GM23338 (cell line): ENCODE results near the gene HOTAIR. TPM values are rescaled to one million over a fixed set of nuclear protein-coding genes. Genes with fewer than 3 reads are reported as not detected.

ENCODE experiments used
- ATAC-seq: fragments of 200-7000 bp; cut with Tn5 transposase; 3 replicates; pipeline ENCODE4 v1.9.1; 2020
- DNase-seq: peaks from one replicate; pipeline ENCODE4 v3.0.0-alpha.2; 2015; ENCODE audit warnings: low spot score
- H2AFZ ChIP-seq: fragments of 200-600 bp; sonication (generic); 2 replicates; pipeline ENCODE4 v1.8.0; 2016; ENCODE audit warnings: antibody characterized with exemption, mild to moderate bottlenecking, moderate library complexity
- H3F3A ChIP-seq: fragments of 200-600 bp; sonication (generic); replicated peaks from 2 replicates; pipeline ENCODE4 v1.8.0; 2017; ENCODE audit warnings: antibody characterized with exemption, mixed run types, low read depth
- H3K27ac ChIP-seq: fragments of 200-600 bp; sonication (generic); 2 replicates; pipeline ENCODE4 v1.6.1; 2016; ENCODE audit warnings: low read depth
- H3K27me3 ChIP-seq: fragments of 200-600 bp; sonication (generic); 2 replicates; pipeline ENCODE4 v1.8.0; 2016; ENCODE audit warnings: mild to moderate bottlenecking, mixed run types, moderate library complexity; ENCODE audit not compliant: insufficient read depth
- H3K36me3 ChIP-seq: fragments of 200-600 bp; sonication (generic); 2 replicates; pipeline ENCODE4 v1.8.0; 2016; ENCODE audit warnings: mild to moderate bottlenecking; ENCODE audit not compliant: insufficient read depth
- H3K4me1 ChIP-seq: fragments of 200-600 bp; sonication (generic); 2 replicates; pipeline ENCODE4 v1.8.0; 2016; ENCODE audit warnings: mild to moderate bottlenecking, moderate library complexity; ENCODE audit not compliant: insufficient read depth
- H3K4me2 ChIP-seq: fragments of 200-600 bp; sonication (generic); 2 replicates; pipeline ENCODE4 v1.7.1; 2017; ENCODE audit warnings: mixed run types
- H3K4me3 ChIP-seq: fragments of 200-600 bp; sonication (generic); 2 replicates; pipeline ENCODE4 v1.6.1; 2016; ENCODE audit warnings: mixed run types
- H3K79me2 ChIP-seq: fragments of 200-600 bp; sonication (generic); replicated peaks from 2 replicates; pipeline ENCODE4 v1.8.0; 2017; ENCODE audit warnings: mild to moderate bottlenecking; ENCODE audit not compliant: insufficient read depth
- H3K9me2 ChIP-seq: fragments of 200-600 bp; sonication (generic); 2 replicates; pipeline ENCODE4 v1.8.0; 2017; ENCODE audit not compliant: insufficient read depth
- H4K20me1 ChIP-seq: fragments of 200-600 bp; sonication (generic); replicated peaks from 2 replicates; pipeline ENCODE4 v1.8.0; 2017; ENCODE audit warnings: mild to moderate bottlenecking; ENCODE audit not compliant: insufficient read depth
- H3K27ac Mint-ChIP-seq: 2 replicates; pipeline ENCODE4 v1.8.0; 2020; ENCODE audit warnings: inconsistent platforms, mild to moderate bottlenecking, moderate library complexity, mixed read lengths
- H3K27me3 Mint-ChIP-seq: 3 replicates; pipeline ENCODE4 v1.8.0; 2022; ENCODE audit warnings: low read depth, mild to moderate bottlenecking, moderate library complexity, mixed read lengths, inconsistent platforms; ENCODE audit not compliant: insufficient read depth, poor library complexity
- H3K36me3 Mint-ChIP-seq: 3 replicates; pipeline ENCODE4 v1.8.0; 2021; ENCODE audit warnings: low read depth, mild to moderate bottlenecking, inconsistent platforms, moderate library complexity, mixed read lengths
- H3K4me1 Mint-ChIP-seq: 3 replicates; pipeline ENCODE4 v1.8.0; 2020; ENCODE audit warnings: mild to moderate bottlenecking, inconsistent platforms, mixed read lengths
- H3K4me3 Mint-ChIP-seq: 3 replicates; pipeline ENCODE4 v1.8.0; 2021; ENCODE audit warnings: moderate library complexity, mild to moderate bottlenecking, inconsistent platforms, mixed read lengths
- H3K9me3 Mint-ChIP-seq: 3 replicates; pipeline ENCODE4 v1.8.0; 2020; ENCODE audit warnings: moderate library complexity, mild to moderate bottlenecking, inconsistent platforms, mixed read lengths
- EZH2phosphoT487 ChIP-seq: fragments of 200-600 bp; sonication (generic); IDR thresholded peaks from one replicate; pipeline ENCODE4 v1.8.1; 2018; ENCODE audit warnings: antibody characterized with exemption; ENCODE audit not compliant: unreplicated experiment
- JUNB ChIP-seq: IDR thresholded peaks from one replicate; pipeline ENCODE4 v1.6.1; 2016; ENCODE audit warnings: antibody characterized with exemption; ENCODE audit not compliant: unreplicated experiment
- NANOG ChIP-seq: IDR thresholded peaks from 2 replicates; pipeline ENCODE4 v1.6.1; 2016; ENCODE audit warnings: antibody characterized with exemption, borderline replicate concordance
- ZNF114 ChIP-seq: fragments of 250-450 bp; sonication (Bioruptor Pico); IDR thresholded peaks from 2 replicates; pipeline ENCODE4 v1.5.0; 2020; ENCODE audit warnings: mild to moderate bottlenecking, moderate library complexity
- polyA plus RNA-seq: library from polyadenylated mRNA; unstranded; fragments of >200 nt; fragmentation: Nextera tagmentation; extraction: Ambion mirVana; gene quantifications from 2 replicates; pipeline ENCODE4 v1.2.1, GENCODE V29; 2016
- total RNA-seq: library from RNA; depleted of rRNA; stranded (reverse); fragments of >200 nt; shearing (Covaris generic); gene quantifications from 2 replicates; pipeline ENCODE4 v1.2.3, GENCODE V29; 2014
- TF ChIP-seq, protein P1 (sequence below), 2 experiments: fragments of 200-600 bp in 1 of 2; sonication (generic) in 1 of 2; conservative IDR thresholded peaks; 2 replicates each; pipeline versions ENCODE4 v1.5.1 to v1.6.1; 2016 to 2017; ENCODE audit warnings: antibody characterized with exemption in 2 of 2, low read depth in 2 of 2, mild to moderate bottlenecking in 2 of 2, moderate library complexity in 1 of 2
- TF ChIP-seq, protein P2 (sequence below): IDR thresholded peaks from one replicate; pipeline ENCODE4 v1.6.1; 2018; ENCODE audit warnings: antibody characterized with exemption; ENCODE audit not compliant: unreplicated experiment

HOTAIR gene
- total and polyA plus RNA-seq, 2 experiments from 2014 or later = not detected

DNA sequence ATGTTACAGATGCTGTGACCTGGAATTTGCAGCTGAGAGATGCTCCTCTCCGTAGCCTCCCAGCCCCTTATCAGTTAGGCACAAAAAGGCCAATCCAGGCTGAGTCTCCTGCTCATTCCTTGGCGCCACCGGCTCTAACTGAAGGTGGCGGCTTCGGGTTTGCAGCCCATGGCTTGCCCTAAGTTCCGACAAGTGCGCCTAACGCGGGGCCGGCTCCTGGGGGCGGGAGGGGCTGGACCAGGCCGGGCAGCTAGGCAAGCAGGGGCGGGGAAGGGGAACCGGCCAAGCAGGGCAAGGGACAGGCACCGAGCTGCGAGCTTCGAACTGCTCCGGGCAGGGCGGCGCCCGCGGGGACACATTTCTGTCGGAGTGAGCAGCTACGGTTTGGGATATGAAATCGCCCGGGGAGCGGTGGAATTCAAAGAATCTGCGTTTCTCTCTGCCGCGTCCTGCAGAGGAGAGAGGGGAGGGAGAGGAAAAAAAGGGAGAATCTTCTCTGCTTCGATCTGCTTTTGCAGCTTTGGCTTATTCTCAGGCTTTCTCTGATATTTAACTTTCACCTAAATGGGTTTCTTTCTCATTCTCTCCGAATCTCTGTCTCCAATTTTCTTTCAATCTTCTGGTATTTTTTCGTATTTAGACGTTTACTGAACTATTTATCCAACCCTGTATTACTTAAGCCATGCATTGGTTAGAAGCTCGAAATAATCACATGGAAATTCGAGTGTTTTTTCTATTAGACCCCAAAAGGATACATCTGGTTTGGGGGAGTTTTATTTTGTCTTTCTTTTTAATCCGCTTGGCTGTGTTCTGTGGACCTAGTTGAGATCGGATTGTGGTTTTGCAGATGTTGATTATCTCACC, 21.7 kb downstream of the HOTAIR start (continued):
- TF ChIP-seq JUNB (no peak), EZH2phosphoT487 (peak; percentile 100), NANOG (no peak)
- TF ChIP-seq, protein P1, sequence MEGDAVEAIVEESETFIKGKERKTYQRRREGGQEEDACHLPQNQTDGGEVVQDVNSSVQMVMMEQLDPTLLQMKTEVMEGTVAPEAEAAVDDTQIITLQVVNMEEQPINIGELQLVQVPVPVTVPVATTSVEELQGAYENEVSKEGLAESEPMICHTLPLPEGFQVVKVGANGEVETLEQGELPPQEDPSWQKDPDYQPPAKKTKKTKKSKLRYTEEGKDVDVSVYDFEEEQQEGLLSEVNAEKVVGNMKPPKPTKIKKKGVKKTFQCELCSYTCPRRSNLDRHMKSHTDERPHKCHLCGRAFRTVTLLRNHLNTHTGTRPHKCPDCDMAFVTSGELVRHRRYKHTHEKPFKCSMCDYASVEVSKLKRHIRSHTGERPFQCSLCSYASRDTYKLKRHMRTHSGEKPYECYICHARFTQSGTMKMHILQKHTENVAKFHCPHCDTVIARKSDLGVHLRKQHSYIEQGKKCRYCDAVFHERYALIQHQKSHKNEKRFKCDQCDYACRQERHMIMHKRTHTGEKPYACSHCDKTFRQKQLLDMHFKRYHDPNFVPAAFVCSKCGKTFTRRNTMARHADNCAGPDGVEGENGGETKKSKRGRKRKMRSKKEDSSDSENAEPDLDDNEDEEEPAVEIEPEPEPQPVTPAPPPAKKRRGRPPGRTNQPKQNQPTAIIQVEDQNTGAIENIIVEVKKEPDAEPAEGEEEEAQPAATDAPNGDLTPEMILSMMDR (conservative IDR thresholded peaks at IDR 0.05; ENCODE audit: low read depth in 2 of 2) = no peak

DNA sequence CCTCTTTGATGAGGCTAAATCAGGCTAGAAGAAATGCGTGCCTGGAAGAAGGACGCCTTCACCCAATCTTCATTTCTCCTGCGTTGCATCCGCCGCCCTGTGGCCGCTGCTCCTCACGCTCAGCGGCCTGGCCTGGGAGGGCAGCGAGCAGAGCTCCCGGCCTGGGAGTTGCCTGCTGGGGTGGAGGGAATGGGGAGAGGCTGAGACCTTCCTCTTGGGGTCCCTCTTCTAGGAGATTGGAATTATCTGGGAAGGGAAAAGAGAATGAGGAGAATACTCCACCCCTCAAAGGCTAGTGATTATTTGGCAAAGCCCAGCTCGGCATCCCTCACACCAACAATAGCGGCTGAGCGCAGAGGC, 22.4 kb downstream of the HOTAIR start:
- H3K4me1 Mint-ChIP-seq = peaks cover 30% of the 10 kb centered on the region
- H2AFZ ChIP-seq = no peak overlapping the region
- no peak overlapping the region for H3K4me3 Mint-ChIP-seq
- ATAC-seq (peak; percentile 11), DNase-seq (peak; percentile 54)
- H3K27ac ChIP-seq = no peak overlapping the region
- H3K27me3 Mint-ChIP-seq = peaks cover 98% of the 10 kb centered on the region
- peaks cover 3% of the 10 kb centered on the region; the same call in 1 of the 3 replicates for H3K36me3 Mint-ChIP-seq
- H3K4me3 ChIP-seq = peak overlapping the region; percentile 22; the same call in 1 of the 2 replicates
- no peak overlapping the region for H3K27ac Mint-ChIP-seq
- TF ChIP-seq, protein P2, sequence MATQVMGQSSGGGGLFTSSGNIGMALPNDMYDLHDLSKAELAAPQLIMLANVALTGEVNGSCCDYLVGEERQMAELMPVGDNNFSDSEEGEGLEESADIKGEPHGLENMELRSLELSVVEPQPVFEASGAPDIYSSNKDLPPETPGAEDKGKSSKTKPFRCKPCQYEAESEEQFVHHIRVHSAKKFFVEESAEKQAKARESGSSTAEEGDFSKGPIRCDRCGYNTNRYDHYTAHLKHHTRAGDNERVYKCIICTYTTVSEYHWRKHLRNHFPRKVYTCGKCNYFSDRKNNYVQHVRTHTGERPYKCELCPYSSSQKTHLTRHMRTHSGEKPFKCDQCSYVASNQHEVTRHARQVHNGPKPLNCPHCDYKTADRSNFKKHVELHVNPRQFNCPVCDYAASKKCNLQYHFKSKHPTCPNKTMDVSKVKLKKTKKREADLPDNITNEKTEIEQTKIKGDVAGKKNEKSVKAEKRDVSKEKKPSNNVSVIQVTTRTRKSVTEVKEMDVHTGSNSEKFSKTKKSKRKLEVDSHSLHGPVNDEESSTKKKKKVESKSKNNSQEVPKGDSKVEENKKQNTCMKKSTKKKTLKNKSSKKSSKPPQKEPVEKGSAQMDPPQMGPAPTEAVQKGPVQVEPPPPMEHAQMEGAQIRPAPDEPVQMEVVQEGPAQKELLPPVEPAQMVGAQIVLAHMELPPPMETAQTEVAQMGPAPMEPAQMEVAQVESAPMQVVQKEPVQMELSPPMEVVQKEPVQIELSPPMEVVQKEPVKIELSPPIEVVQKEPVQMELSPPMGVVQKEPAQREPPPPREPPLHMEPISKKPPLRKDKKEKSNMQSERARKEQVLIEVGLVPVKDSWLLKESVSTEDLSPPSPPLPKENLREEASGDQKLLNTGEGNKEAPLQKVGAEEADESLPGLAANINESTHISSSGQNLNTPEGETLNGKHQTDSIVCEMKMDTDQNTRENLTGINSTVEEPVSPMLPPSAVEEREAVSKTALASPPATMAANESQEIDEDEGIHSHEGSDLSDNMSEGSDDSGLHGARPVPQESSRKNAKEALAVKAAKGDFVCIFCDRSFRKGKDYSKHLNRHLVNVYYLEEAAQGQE = no peak
- TF ChIP-seq ZNF114 (CRISPR knock-in tag) (no peak), JUNB (no peak)
- H4K20me1 ChIP-seq = peaks cover 64% of the 10 kb centered on the region
- peaks cover 6% of the 10 kb centered on the region; the same call in 2 of the 3 replicates for H3K9me3 Mint-ChIP-seq
- H3K9me2 ChIP-seq = no peaks in the 10 kb centered on the region
- no peaks in the 10 kb centered on the region for H3K79me2 ChIP-seq
- H3F3A ChIP-seq = peaks cover 52% of the 10 kb centered on the region
- no peak overlapping the region; the same call in 1 of the 2 replicates for H3K4me2 ChIP-seq
- H3K36me3 ChIP-seq = no peaks in the 10 kb centered on the region
- peaks cover 27% of the 10 kb centered on the region for H3K4me1 ChIP-seq
- H3K27me3 ChIP-seq = peaks cover 100% of the 10 kb centered on the region
